GM19328 (cell line): Measurements from ENCODE around the gene GPHA2.

Source experiments
- ATAC-seq: cut with Tn5 transposase; IDR thresholded peaks from one replicate; pipeline ENCODE4 v1.9.1; 2021; ENCODE audit warnings: mild to moderate bottlenecking, moderate library complexity; ENCODE audit not compliant: unreplicated experiment

Gene GPHA2

DNA sequence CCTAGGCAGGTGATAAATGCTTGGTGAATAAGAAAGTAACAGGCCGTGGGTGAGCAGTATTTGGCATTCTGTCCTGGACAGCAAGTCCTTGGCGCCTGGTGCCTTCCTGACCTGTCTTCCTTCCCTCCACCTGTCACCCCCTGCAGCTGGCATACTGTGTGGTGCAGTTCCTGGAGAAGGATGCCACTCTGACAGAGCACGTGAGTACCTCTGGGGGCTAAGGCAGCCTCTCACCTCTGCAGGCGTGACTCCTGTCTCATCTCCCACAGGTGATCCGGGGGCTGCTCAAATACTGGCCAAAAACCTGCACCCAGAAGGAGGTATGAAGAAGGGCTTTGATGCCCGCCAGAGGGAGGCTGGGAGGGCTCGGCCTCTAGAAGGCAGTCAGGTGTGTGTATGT lies 4.4 kb downstream of the GPHA2 start:
- ATAC-seq, result no peak

DNA sequence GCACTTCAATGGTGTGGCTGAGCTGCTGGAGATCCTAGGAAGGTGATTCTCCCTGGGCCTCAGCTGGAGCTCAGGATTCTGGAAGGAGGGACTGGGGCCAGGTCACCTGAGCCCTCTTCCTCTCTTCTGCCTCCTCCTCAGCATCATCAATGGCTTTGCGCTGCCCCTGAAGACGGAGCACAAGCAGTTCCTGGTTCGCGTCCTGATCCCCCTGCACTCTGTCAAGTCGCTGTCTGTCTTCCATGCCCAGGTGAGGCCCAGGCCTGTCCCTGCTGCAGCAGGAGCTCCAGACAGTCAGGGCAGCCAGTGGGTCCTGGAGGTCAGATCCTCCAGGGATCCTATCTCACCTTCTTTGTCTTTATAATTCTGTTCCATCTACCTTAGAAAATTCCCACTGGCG lies 5.4 kb downstream of the GPHA2 start:
- no peak for ATAC-seq

DNA sequence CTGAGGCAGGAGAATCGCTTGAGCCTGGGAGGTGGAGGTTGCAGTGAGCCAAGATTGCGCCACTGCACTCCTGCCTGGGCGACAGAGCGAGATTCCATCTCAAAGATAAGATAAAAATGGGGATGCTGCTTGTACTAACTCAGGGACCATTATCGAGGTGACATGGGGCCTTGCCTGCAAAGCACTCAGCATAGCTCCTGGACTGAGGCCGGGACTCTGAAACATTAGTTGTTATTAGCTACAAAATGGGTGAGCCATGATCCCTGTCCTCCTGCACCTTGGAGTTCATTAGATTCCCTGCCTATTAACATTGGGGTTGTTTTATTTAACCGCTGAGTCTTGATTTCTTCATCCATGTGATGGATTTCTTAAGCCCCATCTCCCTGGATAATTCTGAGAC lies 6.1 kb downstream of the GPHA2 start:
- ATAC-seq, result no peak

DNA sequence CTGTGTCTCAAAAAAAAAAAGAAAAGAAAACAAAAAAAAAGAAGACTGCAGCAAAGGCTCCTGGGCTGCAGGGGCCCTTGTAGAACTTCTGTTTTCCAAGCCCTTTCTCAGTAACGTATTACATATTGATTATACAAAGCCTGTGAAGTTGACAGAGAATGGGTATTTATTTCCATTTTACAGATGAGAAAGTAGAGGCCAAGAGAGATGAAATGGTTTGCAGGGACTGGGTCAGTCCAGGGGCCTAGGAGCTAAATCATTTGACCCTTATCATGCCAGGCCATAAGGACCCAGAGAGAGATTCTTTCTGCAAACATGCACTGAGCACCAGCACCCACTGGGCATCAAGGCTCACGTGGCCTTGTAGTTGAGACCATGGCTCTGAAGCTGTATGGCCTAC lies 6.7 kb downstream of the GPHA2 start:
- ATAC-seq, result no peak

DNA sequence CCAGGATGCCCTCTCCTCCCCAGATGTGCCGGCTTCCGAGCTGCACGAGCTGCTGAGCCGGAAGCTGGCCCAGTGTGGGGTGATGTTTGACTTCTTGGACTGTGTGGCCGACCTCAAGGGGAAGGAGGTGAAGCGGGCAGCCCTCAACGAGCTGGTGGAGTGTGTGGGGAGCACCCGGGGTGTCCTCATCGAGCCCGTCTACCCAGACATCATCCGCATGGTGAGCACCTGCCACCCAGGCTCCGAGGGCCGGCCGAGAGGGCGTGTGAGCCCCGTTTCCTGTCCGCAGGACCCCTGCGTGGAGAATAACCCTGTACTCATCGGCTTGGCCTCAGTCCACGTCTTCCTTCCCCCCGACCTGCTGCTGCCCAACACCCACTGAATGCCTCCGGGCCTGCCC lies 9.0 kb downstream of the GPHA2 start:
- no peak for ATAC-seq

DNA sequence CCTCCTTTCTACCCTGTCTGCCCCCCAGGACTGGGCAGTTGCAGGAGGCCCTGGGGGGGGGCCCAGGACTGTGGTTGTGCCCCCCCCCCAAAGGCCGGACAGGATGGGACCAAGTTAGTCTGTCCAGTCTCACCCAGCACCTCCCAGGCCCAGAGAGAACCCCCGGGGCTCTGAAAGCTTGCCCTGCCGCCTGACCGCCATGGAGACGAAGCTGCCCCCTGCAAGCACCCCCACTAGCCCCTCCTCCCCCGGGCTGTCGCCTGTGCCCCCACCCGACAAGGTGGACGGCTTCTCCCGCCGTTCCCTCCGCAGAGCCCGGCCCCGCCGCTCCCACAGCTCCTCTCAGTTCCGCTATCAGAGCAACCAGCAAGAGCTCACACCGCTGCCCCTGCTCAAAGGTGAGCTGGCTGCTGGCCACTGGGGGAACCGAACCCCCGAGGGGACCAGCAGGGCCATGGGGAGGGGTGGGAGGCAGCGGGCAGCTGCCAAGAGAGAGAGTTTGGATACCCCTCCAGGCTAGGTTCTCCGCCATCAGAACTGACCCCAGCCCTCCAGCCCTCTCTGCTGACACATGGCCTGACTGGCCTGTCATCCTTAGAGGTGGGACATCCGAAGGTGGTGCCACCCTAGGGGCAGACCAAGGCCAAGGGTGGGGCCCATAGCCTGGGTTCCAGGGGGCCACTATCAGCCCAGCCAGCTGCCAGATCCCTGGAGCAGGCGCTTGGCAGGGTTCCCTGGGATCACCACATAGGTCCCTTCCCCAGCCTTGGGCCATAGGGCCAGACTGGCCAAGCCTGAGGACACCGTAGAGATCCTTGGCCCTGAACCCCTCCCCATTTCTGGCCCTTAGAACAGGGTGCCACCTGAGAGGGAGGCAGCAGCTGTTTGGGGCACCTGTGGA lies 9.9 kb downstream of the GPHA2 start:
- ATAC-seq, result no peak

DNA sequence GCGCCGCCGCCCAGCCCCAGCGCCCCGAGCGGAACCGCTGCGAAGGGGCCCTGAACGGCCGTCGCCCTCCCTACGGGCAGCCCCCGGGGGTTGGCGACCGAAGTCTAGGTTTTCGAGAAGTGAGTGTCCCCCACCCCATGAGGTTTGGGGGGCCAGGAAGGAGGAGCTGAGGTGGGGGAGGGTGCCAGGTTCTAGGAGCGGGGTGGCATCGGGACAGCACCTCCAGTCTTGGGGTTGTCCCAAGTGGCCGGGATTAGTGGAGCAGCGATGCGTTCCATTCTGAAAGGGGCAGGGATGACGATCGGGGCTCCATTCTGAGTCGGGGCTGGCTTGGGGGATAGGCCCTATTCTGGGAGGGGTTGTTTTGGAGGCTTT lies 10.8 kb downstream of the GPHA2 start:
- ATAC-seq, result no peak

DNA sequence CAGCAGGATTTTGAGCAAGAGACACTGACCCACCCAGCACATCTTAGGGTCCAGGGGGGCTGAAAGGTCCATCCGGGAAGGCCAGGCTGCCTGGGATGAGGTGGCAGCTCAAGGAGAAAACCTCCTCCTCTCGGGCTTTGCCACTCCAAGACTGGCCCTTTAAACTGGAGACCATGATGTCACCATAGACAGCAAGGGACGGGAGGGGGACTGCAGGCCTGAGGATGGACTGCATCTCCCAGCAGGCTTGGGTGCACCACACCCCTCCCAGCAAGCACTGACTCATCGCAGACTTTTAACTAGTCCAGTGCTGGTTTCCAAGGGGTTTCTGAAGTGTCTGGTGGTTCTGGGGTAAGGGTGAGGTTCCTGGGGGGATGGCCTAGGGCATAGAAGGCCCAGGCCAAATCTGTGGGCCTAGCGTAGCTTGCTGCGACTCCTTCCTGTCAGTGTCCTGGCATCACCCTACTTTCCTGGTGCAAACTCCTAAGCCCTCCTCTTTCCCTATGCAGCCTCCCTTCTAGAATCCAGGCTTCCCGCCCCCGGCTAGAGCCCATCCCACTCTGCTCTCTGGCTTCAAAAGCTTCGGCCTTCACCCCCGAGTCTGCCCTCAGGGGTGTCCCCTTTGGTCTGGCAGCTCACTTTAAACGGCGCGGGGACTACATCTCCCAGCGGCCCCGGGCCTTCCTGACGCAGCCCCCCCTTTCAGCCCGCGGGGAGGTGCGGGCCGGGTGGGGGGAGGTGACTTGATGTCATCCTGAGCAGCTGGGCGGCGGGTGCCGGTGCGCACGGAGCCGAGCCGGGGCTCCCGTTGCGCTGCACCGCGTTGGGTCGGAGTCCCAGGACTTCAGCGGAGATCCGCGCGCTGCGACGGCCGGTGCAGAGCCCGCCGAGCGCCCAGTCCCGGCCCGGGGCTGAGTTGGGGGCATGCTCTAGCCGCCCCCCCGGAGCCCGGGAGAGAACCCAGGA lies 11.5 kb downstream of the GPHA2 start, which contains the start of gene PPP2R5B:
TSS of gene PPP2R5B (plus strand) at position 746 of the 966 bp plus-strand sequence. CDS start 1,046 bp downstream, outside the sequence.
- ATAC-seq, result peak; percentile 82

DNA sequence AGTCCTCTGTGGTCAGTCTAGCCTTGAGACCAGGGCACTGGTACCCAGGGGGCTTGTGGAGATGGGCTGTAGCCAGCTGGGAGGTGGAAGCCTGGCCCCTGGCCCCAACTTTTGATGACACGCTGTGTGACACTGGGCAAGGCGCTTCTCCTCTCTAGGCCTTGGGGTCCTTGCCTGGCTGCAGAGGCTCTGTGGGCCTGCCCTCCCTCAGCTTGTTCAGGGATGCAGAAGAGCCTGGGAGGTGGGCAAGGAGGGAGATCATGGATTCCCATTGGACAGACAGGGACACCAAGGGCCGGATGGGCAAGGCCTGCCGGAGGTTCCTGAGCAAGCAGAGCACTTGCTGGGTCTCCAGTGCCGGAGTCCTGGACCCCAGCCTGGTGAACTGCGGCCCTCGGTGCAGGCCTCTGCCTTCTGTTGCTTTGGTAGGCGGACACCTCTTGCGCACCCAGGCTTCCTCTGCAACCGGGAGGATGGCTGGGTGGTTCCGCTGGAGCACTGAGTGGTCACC lies 12.5 kb downstream of the GPHA2 start:
- ATAC-seq, result no peak

DNA sequence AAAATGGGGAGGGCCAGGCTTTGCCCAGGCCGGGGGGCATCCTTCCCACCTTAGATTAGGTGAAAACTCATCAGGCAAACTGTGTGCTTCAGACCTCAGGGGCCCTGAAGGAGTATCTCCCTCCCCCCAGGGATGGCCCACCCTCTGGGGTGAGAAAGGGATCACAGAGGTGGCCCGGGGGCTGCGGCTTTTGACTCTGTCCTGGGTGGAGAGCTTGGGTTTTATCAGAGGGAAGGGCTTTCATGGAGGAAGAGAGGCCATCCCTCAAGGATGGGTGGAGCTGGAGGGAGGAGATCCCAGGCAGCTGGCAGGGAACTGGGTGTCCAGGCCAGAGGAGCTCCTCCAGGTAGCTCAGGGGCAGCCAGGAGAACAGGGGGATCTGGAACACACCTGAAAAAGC lies 14.3 kb downstream of the GPHA2 start:
- ATAC-seq, result no peak

DNA sequence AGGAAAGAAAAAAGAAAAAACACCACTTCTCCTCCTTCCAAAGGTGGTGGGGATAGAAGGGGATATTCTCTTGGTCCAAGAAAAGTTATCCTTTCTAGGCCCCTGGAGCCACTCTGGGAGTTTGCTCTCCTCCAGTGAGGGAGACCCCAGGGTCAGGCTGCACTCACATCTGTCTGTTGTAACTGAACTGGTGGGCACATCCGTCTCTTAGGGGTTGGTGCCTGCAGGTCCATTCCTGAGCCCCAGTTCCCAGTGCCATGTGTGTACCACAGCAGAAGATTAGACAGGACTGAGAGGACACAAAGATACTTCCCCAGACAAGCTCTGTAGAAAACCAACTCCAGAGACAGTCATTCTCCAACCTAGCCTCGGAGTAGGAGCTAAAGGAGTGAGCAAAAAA lies 15.6 kb downstream of the GPHA2 start:
- no peak for ATAC-seq

DNA sequence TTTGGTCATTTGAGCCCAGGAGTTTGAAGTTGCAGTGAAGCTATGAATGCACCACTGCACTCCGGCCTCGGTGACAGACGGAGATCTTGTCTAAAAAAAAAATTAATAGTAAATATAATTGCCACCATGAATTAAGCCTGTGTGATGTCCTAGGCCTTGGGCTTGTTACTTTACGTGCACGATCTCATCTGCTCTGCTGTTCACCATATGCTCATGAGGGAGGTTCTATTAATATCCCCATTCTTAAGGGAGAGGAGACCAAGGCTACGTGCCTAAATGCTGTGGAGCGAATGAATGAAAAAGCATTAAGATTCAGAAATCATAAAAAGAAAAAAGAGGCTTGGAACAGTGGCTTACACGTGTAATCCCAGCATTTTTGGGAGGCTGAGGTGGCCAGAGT lies 16.1 kb downstream of the GPHA2 start:
- ATAC-seq, result no peak

DNA sequence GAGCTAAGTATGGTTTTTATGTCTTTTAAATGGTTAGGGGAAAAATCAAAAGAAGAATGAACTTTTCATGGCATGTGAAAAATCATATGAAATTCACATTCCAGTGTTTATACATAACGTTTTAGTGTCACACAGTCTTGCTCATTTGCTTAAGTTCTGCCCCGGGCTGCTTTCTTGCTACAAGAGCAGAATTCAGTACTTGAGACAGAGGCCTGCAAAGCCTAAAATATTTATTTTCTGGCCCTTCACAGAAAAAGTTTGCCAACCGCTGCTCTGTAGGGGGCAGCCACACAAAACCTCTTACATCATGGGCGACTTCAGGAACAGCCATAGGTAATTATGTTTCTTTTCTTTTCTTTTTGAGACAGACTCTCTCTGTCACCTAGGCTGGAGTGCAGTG lies 17.7 kb downstream of the GPHA2 start:
- no peak for ATAC-seq

DNA sequence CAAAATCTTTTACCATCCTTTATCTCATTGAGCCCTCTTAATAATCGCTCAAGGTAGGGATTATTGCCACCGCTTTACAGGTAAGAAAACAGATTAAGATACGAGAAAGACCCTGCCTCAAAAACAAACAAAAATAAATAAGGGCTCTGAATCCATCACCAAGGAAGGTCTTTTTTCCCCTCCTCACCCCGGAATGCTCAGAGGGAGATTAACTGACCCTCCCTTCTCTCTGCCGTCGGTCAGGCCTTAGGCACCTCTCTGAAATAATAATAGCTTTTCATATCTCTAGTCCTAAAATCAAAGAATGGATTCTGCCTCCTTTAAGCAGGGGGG lies 18.1 kb downstream of the GPHA2 start:
- no peak for ATAC-seq

DNA sequence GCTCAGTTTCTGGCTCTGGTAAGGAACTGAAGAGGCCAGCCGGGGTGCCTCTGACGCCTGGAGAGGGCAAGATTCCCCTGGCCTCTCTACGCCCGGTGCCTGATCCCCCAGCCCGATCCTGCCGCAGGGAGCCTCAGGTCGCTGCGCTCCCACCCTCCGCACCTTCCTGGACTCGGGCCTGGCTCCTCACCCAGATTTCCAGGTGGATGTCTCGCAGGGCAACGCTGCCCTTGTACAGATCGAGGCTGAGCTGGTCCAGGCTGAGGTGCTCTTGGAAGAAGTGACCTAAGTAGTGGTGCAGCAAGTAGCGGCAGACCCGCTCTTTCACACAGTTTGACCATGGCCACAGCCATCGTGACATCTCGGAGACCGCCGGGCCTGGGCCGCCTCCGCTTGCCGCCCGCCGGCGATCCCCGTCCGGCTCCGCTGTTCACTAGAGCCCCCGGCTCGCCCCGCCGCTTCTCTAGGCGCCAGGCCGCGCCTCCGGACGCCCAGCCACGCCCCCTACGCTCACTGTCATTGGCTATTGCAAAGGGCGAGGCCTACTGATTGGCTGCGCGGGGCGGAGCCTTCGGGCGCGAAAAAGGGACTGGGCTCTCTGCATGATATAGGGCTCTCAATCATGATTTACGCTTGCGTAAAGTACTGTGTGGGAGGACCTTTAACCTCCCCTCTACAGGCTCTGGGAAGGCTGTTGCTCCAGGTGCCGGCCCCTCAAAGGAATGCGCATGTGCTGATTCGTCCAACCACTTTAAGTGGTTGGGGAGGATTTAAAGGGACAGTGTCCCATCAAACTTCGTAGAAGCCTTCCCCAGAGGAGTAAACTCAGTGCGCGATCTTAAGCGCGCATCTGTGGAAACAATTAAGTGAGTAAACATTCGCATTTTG lies 18.7 kb downstream of the GPHA2 start, which contains the start of gene ATG2A:
TSS of gene ATG2A (minus strand) at position 435 of the 888 bp plus-strand sequence. CDS start at position 361, 74 bp downstream.
- ATAC-seq, result peak; percentile 93

DNA sequence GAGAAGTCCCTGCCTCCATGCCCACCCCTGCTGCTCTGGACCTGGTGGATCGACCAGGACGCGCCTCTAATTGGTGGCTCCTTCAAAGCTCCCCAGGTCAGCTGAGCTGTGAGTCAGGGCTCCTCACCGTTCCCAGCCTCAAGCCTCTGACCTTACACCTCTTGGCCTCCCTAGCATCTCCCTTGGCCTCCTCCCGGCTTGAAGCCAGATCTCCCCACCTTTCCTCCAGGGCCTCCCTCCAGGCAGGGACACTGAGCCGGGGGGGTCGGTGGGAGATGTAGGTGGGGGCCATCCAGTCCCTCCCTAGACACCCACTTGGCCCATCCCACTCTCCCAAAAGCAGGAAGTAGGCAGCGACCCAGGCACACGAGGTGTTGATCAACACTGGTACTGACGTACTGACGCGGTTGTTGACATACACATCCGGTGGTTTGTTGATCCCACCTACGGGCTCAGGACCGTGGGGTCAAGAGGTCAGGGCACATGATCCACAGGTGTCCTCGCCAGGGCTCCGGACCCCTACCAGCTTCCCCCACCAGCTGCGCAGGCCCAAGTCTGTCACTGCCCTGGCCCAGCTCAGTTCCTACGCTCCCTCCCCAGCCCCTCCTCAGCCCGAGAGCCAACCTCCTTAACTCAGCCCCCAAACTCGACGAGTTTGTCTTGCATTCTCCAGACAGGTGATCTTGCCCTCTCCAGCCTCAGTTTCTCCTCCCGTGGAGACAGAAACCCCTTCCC lies 19.5 kb downstream of the GPHA2 start:
- no peak for ATAC-seq

DNA sequence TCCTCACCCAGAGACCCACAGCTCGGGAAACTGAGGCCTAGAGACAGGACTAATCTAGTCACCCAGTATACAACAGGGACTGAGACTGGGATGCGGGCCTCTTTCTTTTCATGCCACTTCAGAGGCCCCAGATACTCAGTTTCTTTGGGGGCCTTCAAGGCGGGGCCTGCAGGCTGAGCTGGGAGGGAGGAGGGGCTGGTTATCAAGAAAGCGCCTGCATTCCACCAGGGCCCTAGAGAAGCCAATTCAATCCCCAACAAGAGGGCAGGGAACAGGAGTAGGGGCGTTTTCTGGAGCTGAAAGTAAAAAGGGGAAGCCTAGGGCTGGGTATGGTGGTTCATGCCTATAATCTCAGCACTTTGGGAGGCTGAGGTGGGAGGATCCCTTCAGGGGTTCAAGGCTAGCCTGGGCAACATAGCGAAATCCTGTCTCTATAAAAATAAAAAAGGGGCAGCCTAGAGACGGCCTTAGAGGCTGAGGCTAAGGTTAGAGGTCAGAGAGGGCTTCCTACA lies 20.3 kb downstream of the GPHA2 start:
- no peak for ATAC-seq

DNA sequence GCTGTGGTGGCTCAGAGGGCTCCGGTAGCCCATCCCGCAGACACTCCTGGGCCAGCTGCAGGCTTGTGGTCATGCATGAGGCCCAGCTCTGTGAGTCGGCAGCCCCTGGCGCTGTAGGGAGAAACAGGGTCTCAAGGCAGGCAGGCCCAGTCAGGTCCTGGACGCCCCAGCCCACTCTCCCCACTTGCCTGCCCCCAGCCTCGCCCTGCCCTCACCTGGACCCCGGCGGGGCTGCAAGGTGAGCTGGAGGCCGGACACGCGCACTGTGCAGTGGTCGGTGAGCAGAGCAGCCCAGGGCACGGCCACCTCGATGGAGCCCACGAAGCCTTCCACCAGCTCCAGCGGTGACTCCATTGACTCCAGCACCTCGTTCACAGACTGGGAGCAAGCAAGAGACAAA lies 21.6 kb downstream of the GPHA2 start:
- no peak for ATAC-seq

DNA sequence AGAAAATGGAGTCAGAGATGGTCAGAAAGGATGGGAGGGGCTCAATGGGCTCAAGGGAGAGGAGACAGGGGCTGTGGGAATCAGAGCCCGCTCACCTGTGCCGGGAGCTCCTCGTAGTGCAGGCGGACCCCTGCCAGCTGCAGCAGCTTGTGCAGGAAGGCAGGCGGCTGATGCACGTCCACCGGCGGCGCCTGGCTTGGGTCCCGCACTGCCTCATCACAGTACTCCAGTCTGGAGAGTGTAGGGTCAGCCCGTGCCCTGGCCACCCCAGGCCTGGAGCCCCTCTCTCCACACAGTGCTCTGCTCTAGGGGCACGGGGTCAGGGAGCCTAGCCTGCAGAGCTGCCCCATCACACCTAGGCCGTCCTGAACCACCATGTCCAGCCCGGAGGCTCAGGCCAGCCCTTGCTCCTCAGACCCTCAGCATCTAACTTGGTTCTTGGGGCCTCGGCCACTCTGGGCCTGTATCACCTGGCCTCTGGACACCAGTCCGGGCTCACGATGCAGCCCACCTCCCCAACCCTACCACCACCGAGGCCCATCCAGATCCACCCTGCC lies 22.4 kb downstream of the GPHA2 start:
- ATAC-seq, result no peak
